ENCODE measurements around the gene GSTK1. TPM values are rescaled to one million over a fixed set of nuclear protein-coding genes. Genes with fewer than 3 reads are reported as not detected.
A peak's percentile ranks its signal among the peaks of the same experiment; 100 is the strongest.
"Not testable (repeated sequence)": the region's sequence is repeated elsewhere in the genome, so short reads cannot be mapped to it uniquely, and the experiment has no call there.

Gene GSTK1
- total RNA-seq, 2 donors from 2014 or later, result 214 to 269 TPM

GRCh38 chr7:143247372-143247771 lies 15.9 kb upstream of the GSTK1 start:
- Mint-ChIP-seq H3K4me3 (peak overlapping the region; percentile 63), H3K27ac (peak overlapping the region; percentile 86), H3K27me3 (no peaks in the 10 kb centered on the region), H3K4me1 (peaks cover 64% of the 10 kb centered on the region), H3K36me3 (ENCODE audit: low read depth) (no peaks in the 10 kb centered on the region), H3K9me3 (peaks cover 5% of the 10 kb centered on the region)
- no peak for ATAC-seq (replicated peaks)

DNA sequence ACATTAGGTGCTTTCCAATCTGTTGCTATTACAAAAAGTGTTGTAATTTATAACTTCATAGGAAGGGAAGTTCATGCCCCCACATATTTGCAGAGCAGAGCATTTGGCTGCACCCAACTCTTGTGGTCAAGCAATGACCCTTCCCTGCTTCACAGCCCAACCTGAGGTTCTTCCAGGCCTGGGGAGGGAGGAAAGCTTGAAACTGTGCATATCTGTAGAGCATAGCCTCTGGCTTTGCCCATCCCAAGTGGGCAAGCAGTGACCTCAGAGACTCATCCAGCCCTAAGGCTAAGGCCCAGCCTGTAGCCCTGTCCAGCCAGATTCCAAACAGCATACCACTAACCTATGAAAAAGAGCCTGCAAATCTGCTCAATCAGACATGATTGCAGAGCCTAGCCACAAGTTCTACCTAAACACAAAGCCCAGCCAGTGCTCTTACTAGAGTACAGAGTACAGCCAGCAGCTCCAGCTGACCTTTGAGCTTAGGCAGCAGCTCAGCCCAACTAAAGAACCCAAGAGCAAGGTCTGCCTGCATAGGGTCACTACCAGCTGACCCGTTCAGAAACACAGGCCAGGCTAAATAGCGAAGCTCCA lies 14.4 kb upstream of the GSTK1 start:
- H3K27ac Mint-ChIP-seq, result peak overlapping the region; percentile 75
- no peaks in the 10 kb centered on the region for H3K36me3 Mint-ChIP-seq (ENCODE audit: low read depth)
- peaks cover 12% of the 10 kb centered on the region for H3K9me3 Mint-ChIP-seq
- ATAC-seq (replicated peaks), result no peak
- no peaks in the 10 kb centered on the region for H3K27me3 Mint-ChIP-seq
- H3K4me3 Mint-ChIP-seq, result peak overlapping the region; percentile 60
- peaks cover 66% of the 10 kb centered on the region for H3K4me1 Mint-ChIP-seq

DNA sequence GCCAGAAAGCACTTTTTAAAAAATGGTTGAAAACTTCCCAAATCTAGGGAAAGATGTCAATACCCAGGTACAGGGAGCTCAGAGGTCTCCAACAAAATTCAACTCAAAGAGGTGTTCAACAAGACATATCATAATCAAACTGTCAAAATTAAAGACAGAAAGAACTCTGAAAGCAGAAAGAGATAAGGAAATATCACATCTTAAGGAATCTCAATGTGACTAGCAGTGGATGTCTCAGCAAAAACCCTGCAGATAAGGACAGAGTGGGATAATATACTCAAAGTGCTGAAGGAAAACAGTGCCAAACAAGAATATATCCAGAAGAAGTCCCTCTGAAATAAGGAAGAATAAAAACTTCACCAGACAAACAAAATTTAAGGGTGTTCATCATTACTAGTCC lies 13.0 kb upstream of the GSTK1 start:
- H3K27me3 Mint-ChIP-seq, result no peaks in the 10 kb centered on the region
- H3K36me3 Mint-ChIP-seq (ENCODE audit: low read depth), result no peaks in the 10 kb centered on the region
- ATAC-seq (replicated peaks), result no peak
- peaks cover 17% of the 10 kb centered on the region for H3K9me3 Mint-ChIP-seq
- H3K4me3 Mint-ChIP-seq, result peak overlapping the region; percentile 60
- peak overlapping the region; percentile 75 for H3K27ac Mint-ChIP-seq
- peaks cover 68% of the 10 kb centered on the region for H3K4me1 Mint-ChIP-seq

DNA sequence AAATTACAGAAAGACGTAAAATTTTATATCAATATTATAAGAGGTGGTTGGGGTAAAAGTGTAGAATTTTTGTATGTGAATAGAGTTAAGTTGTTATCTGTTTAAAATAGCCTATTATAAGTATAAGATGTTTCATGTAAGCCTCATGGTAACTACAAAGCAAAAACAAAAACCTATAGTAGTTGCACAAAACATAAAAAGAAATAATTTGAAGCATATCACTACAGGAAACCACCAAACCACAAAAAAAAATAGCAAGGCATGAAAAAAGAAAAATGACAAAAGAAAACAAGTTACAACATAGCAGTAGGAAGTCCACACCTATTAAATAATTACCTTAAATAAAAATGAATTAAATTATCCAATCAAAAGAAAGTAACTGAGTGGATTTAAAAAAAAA lies 12.4 kb upstream of the GSTK1 start:
- Mint-ChIP-seq H3K27me3 (no peaks in the 10 kb centered on the region), H3K9me3 (peaks cover 17% of the 10 kb centered on the region), H3K4me3 (peak overlapping the region; percentile 60), H3K36me3 (ENCODE audit: low read depth) (no peaks in the 10 kb centered on the region), H3K27ac (peak overlapping the region; percentile 75), H3K4me1 (peaks cover 68% of the 10 kb centered on the region)
- peak; percentile 42 for ATAC-seq (replicated peaks)

DNA sequence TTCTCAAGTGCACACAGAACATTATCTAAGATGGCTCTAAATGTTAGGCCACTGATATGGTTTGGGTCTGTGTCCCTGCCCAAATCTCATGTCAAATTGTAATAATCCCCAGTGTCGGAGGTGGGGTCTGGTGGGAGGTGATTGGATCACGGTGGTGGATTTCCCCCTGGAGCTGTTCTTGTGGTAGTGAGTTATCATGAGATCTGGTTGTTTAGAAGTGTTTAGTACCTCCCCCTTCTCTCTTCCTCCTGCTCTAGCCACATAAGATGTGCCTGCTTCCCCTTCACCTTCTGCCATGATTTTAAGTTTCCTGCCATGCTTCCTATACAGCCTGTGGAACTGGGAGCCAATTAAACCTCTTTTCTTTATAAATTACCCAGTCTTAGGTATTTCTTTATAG lies 11.2 kb upstream of the GSTK1 start:
- peak overlapping the region; percentile 75 for H3K27ac Mint-ChIP-seq
- peaks cover 17% of the 10 kb centered on the region for H3K9me3 Mint-ChIP-seq
- H3K4me3 Mint-ChIP-seq, result peak overlapping the region; percentile 60
- ATAC-seq (replicated peaks), result peak; percentile 78
- no peaks in the 10 kb centered on the region for H3K27me3 Mint-ChIP-seq
- H3K36me3 Mint-ChIP-seq (ENCODE audit: low read depth), result no peaks in the 10 kb centered on the region
- peaks cover 61% of the 10 kb centered on the region for H3K4me1 Mint-ChIP-seq

DNA sequence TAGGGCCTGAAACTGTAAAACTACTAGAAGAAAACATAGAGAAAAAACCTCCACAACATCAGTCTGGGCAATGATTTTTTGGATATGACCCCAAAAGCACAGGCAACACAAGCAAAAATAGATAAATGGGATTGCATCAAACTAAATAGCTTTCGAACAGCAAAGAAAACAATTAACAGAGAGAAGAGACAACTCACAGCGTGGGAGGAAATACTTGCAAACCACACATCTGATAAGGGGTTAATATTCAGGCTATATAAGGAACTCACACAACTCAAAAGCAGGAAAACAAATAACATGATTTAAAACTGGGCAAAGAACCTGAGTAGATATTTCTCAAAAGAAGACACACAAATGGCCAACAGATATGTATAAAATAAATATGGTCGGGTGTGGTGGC lies 7.7 kb upstream of the GSTK1 start:
- Mint-ChIP-seq H3K9me3 (peaks cover 17% of the 10 kb centered on the region), H3K4me1 (peaks cover 53% of the 10 kb centered on the region), H3K27me3 (no peaks in the 10 kb centered on the region), H3K36me3 (ENCODE audit: low read depth) (no peaks in the 10 kb centered on the region), H3K27ac (peak overlapping the region; percentile 56), H3K4me3 (peak overlapping the region; percentile 38)
- ATAC-seq (replicated peaks), result no peak

DNA sequence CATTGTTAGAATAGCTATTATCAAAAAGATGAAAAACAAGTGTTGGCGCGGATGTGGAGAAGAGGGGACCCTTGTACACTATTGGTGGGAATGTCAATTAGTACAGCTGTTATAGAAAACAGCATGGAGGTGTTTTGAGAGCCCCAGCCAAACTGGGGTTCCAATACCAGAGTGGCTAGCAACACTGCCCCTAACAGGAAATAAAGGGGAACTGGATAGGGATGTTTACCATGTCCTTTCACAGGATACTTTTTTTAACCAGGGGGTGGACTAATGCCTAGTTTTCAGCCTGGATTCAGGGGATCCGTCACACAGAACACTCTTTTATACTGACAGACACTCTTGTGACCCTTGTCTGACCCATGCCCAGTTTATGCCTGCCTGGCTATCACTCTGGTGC lies 6.9 kb upstream of the GSTK1 start:
- peak; percentile 23 for ATAC-seq (replicated peaks)
- no peaks in the 10 kb centered on the region for H3K27me3 Mint-ChIP-seq
- H3K4me3 Mint-ChIP-seq, result peak overlapping the region; percentile 10
- peaks cover 17% of the 10 kb centered on the region for H3K9me3 Mint-ChIP-seq
- peaks cover 47% of the 10 kb centered on the region for H3K4me1 Mint-ChIP-seq
- peak overlapping the region; percentile 51 for H3K27ac Mint-ChIP-seq
- H3K36me3 Mint-ChIP-seq (ENCODE audit: low read depth), result no peaks in the 10 kb centered on the region

- peak overlapping the region; percentile 10 for H3K4me3 Mint-ChIP-seq
- H3K27me3 Mint-ChIP-seq, result no peaks in the 10 kb centered on the region
- H3K4me1 Mint-ChIP-seq, result peaks cover 46% of the 10 kb centered on the region
- H3K36me3 Mint-ChIP-seq (ENCODE audit: low read depth), result no peaks in the 10 kb centered on the region
- H3K27ac Mint-ChIP-seq, result peak overlapping the region; percentile 51
- H3K9me3 Mint-ChIP-seq, result peaks cover 15% of the 10 kb centered on the region
- no peak for ATAC-seq (replicated peaks)
Measured at GRCh38 chr7:143256932-143257331, 6.3 kb upstream of the GSTK1 start.

- H3K9me3 Mint-ChIP-seq, result peaks cover 11% of the 10 kb centered on the region
- ATAC-seq (replicated peaks), result no peak
- H3K27ac Mint-ChIP-seq, result no peak overlapping the region
- peaks cover 43% of the 10 kb centered on the region for H3K4me1 Mint-ChIP-seq
- H3K27me3 Mint-ChIP-seq, result no peaks in the 10 kb centered on the region
- peak overlapping the region; percentile 83 for H3K4me3 Mint-ChIP-seq
- no peaks in the 10 kb centered on the region for H3K36me3 Mint-ChIP-seq (ENCODE audit: low read depth)
Measured at GRCh38 chr7:143257501-143257900, 5.7 kb upstream of the GSTK1 start.

DNA sequence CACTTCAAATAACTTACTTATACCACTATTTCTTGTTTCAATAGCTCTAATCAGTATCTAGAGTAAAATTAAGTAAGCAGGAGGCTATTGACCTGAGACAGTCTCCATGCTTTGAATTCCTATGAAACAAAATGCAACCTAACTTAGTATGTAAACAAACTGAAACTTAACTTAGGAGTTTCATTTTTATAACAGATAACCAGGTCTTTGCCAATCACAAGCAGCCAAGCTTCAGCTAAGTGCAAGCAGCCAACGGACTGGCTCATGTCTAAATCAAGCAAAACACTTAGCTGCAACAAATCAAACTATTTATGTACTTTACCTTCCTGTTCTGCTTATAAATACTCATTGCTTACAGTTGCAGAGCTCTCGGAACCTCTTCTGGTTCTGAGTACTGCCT lies 4.4 kb upstream of the GSTK1 start:
- Mint-ChIP-seq H3K27me3 (no peaks in the 10 kb centered on the region), H3K4me1 (peaks cover 40% of the 10 kb centered on the region), H3K9me3 (peaks cover 5% of the 10 kb centered on the region), H3K27ac (peak overlapping the region; percentile 91), H3K36me3 (ENCODE audit: low read depth) (peaks cover 6% of the 10 kb centered on the region), H3K4me3 (peak overlapping the region; percentile 83)
- ATAC-seq (replicated peaks), result peak; percentile 20

- no peaks in the 10 kb centered on the region for H3K27me3 Mint-ChIP-seq
- peak overlapping the region; percentile 83 for H3K4me3 Mint-ChIP-seq
- ATAC-seq (replicated peaks), result no peak
- peaks cover 16% of the 10 kb centered on the region for H3K36me3 Mint-ChIP-seq (ENCODE audit: low read depth)
- peak overlapping the region; percentile 91 for H3K27ac Mint-ChIP-seq
- H3K9me3 Mint-ChIP-seq, result no peaks in the 10 kb centered on the region
- H3K4me1 Mint-ChIP-seq, result peaks cover 40% of the 10 kb centered on the region
Measured at GRCh38 chr7:143259765-143260164, 3.5 kb upstream of the GSTK1 start.

GRCh38 chr7:143261901-143262300 lies 1.3 kb upstream of the GSTK1 start:
- Mint-ChIP-seq H3K4me3 (peak overlapping the region; percentile 98), H3K4me1 (peaks cover 33% of the 10 kb centered on the region), H3K9me3 (no peaks in the 10 kb centered on the region), H3K36me3 (ENCODE audit: low read depth) (peaks cover 37% of the 10 kb centered on the region), H3K27ac (peak overlapping the region; percentile 97), H3K27me3 (no peaks in the 10 kb centered on the region)
- ATAC-seq (replicated peaks), result no peak

DNA sequence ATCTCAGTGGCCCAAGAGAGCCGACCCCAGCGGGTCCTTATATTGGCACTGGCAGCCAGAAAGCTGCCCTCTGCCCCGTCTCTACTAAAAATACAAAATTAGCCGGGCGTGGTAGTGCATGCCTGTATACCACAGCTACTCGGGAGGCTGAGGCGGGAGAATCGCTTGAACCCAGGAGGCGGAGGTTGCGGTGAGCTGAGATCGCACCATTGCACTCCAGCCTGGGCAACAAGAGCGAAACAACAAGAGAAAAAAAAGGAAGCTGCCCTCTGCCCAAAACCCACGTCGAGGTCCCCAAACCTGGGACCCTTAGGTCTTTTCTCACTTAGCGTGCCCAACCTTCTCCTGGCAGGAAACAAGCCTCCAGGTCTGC lies 941 bp downstream of the GSTK1 start:
- not testable (repeated sequence) for ATAC-seq (replicated peaks); H3K27me3 Mint-ChIP-seq; H3K9me3 Mint-ChIP-seq
- H3K27ac Mint-ChIP-seq, result peak overlapping the region; percentile 97
- peak overlapping the region; percentile 98 for H3K4me3 Mint-ChIP-seq
- peaks cover 60% of the 10 kb centered on the region for H3K36me3 Mint-ChIP-seq (ENCODE audit: low read depth)
- peaks cover 27% of the 10 kb centered on the region for H3K4me1 Mint-ChIP-seq

DNA sequence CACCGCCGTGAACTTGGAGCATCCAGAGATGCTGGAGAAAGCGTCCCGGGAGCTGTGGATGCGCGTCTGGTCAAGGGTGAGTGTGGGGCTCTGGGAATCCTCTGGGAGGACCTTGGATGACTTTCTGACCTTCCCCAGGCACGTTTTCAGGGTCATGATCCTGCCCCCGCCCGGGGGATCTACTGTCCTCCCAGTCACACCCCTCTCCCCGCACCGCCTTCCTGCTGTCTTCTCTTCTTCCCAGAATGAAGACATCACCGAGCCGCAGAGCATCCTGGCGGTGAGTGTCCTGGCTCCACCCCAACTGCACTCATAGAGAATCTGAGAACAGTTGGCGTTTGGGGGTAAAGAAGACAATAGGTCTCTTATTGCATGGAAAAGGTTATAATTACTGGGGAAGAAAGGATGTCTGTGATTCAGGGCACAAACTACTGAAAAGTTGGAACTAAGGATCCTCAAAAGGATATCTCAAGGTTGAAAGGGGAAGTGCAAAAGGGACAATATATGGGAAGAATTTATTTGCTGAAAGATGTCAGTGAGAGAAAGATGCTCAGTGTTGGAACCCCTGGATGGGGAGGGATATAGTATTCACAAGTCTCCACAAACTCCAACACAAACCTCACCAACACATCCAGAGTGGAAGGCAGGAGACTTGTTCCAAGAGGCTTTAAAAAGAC lies 1.9 kb downstream of the GSTK1 start:
- Mint-ChIP-seq H3K27ac (peak overlapping the region; percentile 97), H3K4me3 (peak overlapping the region; percentile 98), H3K36me3 (ENCODE audit: low read depth) (peaks cover 70% of the 10 kb centered on the region), H3K27me3 (no peaks in the 10 kb centered on the region), H3K4me1 (peaks cover 23% of the 10 kb centered on the region), H3K9me3 (no peaks in the 10 kb centered on the region)
- peak; percentile 25 for ATAC-seq (replicated peaks)

DNA sequence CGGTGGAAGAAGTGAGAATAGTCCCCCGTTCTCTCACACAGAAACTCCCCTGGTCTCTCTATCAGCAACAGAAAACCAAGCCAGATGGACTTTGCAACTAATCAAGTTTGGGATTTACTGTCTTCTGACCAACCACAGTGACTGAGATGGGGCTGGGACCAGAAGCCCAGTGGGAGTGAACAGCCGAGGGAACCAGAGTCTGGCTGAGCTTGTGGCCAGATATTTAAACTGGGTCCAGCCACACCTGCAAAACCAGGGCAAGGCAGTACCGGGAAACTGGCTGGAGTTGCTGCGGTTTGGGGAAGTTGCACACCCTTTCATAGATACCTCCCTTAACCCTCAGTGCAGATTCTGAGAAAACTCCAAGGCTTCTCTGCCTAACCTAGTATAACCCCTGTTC lies 6.0 kb downstream of the GSTK1 start:
- Mint-ChIP-seq H3K4me3 (no peak overlapping the region), H3K4me1 (peaks cover 27% of the 10 kb centered on the region), H3K27ac (peak overlapping the region; percentile 28), H3K27me3 (no peaks in the 10 kb centered on the region), H3K36me3 (ENCODE audit: low read depth) (peaks cover 71% of the 10 kb centered on the region), H3K9me3 (no peaks in the 10 kb centered on the region)
- no peak for ATAC-seq (replicated peaks)

Measured in activated T-helper 17 cell treated with anti-CD3 and anti-CD28 coated beads, Interleukin-2, amount 50 U/mL, for 72 hours (primary cell).